ENCODE data around the gene IQGAP3.
"Not testable (repeated sequence)": the region's sequence is repeated elsewhere in the genome, so short reads cannot be mapped to it uniquely, and the experiment has no call there.

The IQGAP3 gene

DNA sequence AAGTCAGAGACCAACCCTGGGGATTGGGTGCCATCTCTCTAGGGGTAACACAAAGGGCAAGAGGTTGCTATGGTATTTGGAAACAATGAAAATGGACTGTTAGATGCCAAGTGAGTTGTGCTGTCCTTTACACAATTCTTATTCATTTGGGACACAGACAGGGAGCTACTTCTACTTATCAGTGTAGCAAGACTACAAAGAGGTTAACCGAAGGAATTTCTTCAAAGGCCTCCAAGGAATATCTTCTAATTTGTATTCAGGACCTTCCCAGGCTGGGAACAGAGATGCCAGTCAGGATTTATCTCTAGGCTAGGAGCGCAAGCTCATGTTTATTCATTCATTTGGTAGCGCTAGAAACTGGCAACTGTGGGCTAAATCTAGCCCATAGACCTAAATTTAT lies 21.8 kb upstream of the IQGAP3 start:
- no peak for DNase-seq

DNA sequence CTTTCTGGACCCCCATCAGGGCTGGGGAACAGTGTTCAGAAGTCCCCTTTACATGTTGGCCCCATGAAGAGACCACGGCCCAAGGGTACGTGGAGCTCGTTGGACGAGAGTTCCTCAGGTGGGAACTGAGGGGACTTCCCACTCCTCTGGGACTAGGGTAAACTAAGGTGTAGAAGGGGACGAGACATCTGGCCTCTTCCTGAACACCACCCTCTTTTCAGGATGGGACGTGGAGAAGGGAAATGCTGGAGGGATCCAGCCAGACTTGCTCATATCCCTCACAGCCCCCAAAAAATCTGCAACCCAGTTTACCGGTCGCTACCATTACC lies 21.3 kb upstream of the IQGAP3 start:
- DNase-seq = no peak

DNA sequence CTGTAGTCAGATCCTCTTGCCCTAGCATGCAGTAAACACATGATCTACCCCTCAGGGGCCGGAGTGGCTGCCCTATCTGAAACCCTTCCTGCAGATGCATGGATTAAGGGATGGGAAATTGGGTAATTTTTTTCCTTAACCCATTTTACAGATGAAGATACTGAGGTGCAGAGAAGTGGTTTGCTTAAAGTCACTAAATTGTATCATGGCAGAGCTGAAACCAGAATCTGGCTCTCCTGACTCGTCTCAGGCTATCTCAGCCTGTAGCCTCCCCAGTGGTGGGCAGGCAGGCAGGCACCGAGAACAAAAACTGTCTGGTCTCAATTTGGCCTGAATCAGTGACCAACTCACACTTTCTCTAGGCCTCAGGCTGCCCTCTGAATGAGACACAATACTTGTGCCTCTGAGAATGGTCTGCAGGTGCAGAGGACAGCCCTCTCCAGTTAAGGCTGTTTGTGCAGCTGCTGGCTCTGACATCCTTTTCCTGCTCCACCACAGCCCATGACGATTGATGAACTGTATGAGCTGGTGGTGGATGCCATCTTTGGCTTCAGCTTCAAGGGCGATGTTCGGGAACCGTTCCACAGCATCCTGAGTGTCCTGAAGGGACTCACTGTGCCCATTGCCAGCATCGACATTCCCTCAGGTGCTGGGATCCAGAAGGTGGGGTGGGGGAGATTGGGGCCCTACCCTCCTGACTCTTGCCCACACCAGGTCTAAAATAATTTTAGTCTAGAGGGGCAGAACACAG lies 20.7 kb upstream of the IQGAP3 start:
- DNase-seq = peak in 1 of 3 experiments; percentile 53

DNA sequence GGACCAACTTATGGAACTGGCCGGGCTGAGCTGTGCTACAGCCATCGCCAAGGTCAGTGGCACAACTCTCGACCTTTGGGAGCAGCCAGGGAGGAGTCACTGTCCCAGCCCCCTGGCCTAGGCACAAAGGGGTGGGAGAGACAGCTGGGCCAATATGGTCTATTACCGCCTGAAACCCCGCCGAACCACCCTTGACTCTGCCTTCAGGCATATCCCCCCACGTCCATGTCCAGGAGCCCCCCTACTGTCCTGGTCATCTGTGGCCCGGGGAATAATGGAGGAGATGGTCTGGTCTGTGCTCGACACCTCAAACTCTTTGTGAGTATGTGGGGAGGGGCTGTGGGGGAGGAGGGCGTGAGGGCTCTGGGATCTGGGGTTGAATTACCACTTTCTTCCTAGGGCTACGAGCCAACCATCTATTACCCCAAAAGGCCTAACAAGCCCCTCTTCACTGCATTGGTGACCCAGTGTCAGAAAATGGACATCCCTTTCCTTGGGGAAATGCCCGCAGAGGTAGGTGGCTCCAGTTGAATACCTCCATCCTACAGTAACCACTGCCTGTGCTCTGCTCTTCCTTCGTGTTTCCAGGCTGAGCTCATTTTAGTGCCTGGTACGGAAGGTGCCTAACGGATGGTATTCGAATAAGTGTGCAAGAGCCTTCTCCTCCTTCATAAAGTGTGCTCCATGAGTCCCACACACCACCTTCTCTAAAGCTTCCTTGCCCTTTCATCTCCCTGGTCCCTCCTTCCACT lies 20.0 kb upstream of the IQGAP3 start:
- DNase-seq = no peak

DNA sequence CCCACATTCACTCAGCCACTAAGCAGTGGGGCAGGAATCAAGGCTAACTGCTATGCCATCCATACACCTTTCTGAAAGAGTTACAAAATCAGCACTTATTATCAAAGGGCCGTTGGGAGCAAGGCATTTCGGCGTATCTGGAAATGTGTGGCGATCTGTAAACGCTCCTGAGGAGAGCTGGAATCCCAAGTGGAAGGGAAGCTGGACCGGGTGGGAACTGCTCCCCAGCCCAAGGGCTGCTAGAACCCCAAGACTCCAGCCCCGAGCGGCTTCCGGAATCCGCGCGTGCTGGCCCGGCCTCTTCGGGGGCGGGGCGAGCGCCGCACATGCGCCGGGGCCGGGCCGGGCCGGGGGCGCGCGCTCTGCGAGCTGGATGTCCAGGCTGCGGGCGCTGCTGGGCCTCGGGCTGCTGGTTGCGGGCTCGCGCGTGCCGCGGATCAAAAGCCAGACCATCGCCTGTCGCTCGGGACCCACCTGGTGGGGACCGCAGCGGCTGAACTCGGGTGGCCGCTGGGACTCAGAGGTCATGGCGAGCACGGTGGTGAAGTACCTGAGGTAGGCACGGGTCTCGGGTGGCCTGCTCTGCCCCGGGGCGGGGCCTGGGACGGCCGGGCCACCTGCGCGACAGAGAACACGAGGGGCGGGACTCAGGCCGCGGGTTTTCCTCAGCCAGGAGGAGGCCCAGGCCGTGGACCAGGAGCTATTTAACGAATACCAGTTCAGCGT lies 19.2 kb upstream of the IQGAP3 start, which contains the start of gene NAXE:
TSS of gene NAXE (plus strand) at position 345 of the 726 bp plus-strand sequence. CDS start at position 374, 29 bp downstream.
- peak; percentile 83 to 94 (median 85) for DNase-seq

DNA sequence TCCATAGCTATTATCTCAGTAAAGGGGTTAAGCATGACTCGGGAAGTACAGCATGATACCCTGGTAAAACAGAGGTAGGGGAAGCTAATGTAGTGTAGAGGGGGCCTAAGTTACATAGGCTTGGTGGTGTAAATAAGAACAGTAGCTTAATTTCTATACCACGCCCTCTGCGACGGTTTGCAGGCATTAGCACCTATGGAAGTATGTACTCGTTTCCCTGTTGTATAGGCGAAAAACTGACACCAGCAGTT lies 18.7 kb upstream of the IQGAP3 start:
- no peak for DNase-seq

DNA sequence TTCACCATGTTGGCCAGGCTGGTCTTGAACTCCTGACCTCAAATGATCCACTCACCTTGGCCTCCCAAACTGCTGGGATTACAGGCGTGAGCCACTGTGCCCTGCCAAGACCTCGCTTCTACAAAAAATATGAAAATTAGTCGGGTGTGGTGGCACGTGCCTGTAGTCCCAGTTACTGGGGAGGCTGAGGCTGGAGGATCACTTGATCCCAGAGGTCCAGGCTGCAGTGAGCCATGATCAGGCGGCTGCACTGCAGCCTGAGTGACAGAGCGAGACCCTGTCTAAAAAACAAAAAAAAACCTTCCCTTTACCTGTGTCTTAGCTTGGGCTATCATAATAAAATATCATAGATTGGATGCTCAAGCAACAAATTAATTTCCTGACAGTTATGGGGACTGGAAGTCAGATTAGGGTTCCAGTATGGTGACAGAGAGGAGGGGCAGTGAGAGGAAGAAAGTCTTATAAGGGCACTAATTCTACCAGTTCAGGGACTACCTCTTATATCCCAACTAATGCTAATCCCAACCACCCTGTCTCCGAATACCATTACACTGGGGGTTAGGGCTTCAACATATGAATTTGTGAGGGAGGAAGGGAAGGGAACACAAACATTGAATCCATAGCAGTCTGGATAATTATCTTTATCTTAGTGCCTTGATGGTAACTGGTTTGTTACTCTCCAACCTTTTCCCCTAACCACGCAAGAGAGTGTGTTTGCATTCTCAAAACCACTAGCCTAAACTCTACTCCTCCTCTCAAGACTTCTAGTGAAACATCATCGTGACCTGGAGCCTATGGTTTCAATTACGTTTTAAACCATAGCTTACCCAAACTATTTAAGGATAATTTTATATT lies 18.2 kb upstream of the IQGAP3 start:
- no peak for DNase-seq

DNA sequence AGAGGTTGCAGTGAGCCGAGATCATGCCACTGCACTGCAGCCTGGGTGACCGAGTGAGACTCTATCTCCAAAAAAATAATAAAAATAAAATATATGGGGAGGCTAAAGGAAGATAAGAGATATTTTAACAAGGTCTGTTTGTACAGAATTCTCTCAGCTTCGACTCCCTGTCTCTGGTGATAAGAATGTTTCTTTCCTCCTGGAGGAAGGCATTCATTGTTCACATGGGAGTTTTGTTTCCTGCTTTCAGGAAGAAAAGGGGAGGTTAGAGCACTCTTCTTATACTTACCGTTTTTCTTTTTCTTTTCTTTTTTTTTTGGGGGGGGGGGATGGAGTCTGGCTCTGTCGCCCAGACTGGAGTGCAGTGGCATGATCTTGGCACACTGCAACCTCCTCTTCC lies 17.2 kb upstream of the IQGAP3 start:
- no peak for DNase-seq

DNA sequence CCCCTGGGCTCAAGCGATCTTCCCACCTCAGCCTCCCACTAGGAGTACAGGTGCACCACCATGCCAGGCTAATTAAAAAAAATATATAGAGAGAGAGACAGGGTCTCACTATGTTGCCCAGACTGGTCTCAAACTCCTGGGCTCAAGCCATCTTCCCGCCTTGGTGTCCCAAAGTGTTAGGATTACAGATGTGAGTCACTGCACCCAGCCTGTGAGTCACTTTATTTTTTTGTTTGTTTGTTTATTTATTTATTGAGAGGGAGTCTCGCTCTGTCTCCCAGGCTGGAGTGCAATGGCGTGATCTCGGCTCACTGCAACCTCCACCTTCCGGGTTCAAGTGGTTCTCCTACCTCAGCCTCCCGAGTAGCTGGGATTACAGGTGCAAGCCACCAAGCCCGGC lies 15.6 kb upstream of the IQGAP3 start:
- DNase-seq = not testable (repeated sequence)

DNA sequence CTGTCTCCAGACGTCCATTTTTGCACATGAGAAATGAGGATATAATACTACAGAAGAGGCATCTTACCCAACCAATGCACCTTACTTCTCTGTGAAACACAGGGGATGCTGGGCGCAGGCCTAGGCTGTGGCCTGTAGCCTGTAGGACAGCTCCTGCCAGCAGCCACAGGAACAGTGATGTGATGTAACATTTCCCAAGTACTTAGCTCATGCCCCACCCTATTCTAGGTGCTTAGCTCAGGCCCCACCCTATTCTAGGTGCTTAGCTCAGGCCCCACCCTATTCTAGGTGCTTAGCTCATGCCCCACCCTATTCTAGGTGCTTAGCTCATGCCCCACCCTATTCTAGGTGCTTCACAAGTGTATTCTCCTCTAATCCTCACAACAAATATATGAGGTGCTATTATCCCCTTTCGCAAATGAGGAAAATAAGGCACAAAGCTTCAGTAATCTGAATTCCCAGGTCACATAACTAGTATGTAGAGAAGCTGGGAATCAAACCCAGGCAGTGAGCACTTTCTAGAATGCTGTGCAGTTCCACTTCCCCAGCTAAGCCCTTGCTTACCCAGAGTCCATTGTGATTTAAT lies 14.6 kb upstream of the IQGAP3 start:
- no peak for DNase-seq

DNA sequence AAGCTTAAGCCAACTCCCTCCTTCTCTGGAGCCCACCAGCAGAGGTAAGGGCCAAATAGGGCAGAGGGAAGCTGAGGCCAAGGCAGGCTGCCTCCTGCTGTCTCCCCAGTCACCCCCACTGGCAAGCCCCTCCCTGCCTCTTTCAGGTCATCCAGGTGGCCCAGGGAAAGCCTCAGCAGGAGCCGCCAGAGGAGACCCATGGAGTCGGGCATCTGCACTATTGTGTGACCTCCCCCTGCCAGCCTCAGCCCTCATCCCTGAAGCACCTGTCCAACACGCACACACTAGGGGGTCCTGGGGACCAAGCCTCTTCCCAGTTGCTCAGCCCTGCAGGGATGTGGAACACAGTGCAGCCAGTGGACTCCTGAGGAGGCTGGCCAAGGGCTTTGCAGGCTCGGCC lies 14.0 kb upstream of the IQGAP3 start:
- DNase-seq = peak in 2 of 3 experiments; percentile 30 to 66

DNA sequence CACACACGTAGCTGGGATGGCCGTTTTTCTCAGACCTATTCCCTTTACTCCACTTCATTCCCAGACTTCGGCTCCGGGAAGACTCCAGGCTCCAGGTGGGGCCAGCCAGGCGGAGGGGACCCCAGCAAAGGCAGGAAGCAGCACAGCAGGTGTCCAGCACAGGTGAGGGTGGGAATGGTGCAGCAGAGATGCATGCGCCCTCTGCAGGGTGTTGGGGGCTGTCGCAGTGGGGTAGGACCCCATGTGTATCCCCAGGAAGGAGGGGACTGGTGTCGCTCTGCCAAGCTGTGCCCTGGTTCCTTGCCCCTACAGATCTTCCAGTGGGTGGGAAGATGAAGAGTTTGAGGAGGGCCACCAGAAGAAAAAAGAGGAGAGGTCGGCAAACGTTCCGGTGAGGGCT lies 12.4 kb upstream of the IQGAP3 start:
- peak in 2 of 3 experiments; percentile 33 to 43 for DNase-seq

DNA sequence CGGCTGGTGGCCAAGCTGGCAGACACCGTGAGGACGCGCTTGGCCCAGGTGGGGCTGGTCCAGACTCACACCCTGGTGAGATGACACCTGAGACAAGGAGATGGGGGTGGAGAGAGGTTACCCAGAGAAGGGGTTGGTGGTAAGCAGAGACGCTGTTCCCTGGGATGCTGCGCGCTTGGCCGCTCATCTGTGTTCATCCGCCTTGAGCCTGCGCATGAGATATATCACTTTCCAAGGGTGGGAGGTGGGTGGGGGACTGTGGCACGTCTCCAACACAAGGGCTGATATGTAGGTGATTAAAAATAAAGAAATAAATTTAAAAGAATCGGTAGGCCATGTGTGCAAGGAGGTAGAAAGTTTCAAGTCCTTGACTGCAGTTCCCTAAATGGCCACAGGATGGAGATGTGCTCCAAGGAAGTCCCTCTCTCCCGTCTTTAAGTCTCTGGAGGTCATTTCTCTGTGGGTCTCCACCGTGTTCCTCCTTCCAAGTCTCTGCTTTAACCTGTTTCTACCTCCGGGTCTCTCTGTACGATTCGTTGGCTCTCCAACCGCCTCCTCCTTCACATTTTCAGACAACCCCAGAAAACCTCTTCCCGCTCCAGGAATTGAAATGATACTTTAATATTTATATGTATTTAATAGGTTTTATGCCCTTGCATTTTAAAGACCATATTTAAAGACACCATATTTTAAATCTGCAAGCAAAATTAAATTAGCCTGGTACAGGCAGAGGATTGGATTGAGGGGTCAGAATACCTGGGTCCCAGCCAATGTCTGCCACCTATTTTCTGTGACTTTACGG lies 11.7 kb upstream of the IQGAP3 start:
- DNase-seq = peak; percentile 54 to 90 (median 89)

DNA sequence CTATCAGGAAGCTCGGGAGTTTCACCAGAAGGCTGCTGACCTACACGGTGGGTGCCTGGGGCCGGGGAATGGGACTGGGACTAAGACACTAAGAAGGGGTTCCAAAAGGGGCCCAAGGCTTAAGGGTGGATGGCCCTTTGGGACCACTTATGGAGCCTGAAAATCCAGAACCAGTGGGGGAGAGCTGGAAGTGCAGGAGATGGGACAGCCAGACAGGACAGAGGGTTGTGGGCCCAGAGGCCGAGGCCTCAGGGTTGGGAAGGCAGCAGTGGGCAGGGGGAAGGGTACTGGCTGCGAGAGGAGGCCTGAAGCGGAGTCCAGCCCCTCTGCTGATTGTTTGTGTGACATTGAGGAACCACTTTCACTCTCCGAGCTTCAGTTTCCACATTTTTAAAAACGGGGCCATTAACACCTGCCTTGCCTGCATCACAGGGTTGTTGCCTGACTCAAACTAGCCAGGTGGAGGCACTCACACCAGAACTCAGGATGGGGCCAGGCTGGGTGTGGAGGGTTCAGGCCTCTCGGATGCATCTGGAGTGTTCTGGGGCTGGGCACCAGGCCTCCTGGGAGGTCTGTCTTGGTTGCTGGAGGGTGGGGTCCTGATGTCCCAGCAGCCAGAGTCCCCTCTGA lies 10.1 kb upstream of the IQGAP3 start:
- no peak for DNase-seq

DNA sequence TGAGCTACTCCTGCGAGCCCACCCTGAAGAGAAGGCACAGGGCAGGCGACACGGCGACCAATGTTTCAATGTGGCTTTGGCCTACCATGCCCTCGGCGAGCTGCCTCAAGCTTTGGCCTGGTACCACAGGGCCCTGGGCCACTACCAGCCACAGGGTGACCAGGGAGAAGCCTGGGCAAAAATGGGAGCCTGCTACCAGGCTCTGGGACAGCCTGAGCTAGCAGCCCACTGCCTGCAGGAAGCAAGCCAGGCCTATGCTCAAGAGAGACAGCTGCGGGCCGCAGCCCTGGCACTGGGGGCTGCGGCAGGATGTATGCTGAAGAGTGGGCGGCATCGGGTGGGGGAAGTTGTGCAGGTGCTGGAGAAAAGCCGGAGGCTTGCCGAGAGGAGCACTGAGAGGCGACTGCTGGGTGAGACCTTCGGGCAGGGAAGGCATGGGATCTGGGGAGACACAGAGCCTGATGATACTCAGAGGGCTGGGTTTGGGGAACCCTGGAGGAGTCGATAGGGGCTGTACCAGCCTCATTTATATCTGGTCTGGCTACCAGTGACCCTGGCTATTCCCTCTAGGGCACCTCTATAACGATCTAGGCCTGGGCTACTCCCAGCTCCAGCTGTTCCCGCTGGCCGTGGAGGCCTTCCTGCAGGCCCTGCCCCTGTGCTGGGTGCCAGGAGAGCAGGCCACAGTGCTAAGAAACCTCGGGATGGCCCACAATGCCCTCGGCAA lies 9.5 kb upstream of the IQGAP3 start:
- no peak for DNase-seq

DNA sequence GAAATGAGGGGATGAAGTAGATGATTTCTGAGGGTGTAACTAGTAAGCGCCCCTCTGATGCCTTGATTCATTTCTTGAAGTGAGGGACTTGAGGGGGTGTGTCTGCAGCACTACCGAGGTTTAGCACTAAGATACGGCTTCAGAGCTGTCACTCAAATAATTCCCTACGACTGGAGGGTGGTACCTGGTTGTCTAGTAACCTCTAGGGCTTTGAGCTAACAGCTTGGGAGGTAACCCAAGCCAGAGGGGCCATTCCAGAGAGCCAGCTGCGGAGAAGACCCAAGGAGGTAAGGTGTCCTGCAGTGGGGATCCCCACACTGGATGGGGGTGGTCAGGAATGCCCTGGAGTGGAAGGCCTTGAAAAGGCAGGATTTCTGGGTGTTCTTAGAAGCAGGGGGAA lies 7.1 kb upstream of the IQGAP3 start, which contains the start of gene TTC24:
TSS of gene TTC24 (plus strand) at position 252 of the 400 bp plus-strand sequence. CDS start 1,642 bp downstream, outside the sequence.
- peak in 1 of 3 experiments; percentile 34 for DNase-seq

DNA sequence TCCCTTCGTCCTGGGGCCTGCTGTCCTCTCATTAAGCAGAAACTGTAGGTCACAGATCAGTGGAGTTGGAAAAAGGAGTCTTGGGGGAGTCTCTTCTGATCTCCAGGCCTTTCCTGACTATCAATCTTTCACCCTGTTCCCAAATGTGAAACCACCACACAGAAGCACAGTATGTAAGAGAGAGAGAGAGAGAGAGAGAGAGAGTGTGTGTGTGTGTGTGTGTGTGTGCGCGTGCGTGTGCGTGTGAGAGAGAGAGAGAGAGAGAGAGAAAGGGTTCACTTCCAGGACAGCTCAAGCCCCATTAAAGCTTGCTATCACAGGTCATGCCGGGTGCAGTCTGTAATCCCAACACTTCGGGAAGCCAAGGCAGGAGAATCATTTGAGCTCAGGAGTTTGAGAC lies 5.7 kb upstream of the IQGAP3 start:
- DNase-seq = peak in 1 of 3 experiments; percentile 66

DNA sequence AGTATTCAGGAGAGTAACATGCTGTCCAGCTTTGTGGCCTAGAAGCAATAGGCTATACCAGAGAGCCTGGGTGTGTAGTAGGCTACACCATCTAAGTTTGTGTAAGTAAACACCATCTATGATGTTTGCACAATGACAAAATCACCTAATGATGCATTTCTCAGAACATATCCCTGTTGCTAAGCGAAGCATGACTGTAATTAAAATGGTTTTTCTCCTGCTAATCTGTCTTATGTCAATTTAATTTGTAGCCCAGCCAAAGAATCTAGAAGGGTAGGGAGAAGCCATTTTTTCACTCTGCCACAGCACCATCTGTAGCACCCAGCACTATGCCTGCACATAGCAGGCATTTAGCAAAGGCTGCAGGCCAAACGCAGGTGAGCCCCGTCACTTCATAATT lies 5.2 kb upstream of the IQGAP3 start:
- DNase-seq = peak in 2 of 3 experiments; percentile 48 to 71

DNA sequence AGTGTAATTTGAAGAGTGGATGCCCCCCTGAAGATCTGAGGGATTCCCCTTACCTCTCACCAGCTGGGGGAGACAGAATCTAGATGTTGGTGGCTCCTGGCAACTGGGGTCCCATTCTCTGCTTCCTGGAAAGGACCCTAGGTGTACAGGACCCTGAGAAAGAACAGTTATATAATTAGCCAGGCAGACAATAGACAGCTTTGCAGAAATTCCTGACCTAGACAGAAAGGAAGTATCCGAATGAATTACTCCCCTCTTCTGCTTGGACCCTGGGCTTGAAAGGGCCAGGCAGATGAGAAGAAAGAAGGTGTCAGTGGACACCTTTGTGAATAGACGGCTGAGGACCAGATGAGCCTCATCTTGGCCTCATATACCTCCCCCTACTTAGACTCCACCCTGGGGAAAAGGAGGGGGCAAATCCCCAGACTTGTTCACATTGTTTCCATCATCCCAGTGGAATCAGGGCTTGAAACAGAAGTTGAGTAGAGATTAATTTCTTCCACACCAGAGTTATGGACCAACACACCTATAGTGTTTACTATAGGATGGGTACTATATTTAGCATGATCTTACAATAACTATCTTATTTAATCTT lies 1.8 kb upstream of the IQGAP3 start:
- DNase-seq = no peak

DNA sequence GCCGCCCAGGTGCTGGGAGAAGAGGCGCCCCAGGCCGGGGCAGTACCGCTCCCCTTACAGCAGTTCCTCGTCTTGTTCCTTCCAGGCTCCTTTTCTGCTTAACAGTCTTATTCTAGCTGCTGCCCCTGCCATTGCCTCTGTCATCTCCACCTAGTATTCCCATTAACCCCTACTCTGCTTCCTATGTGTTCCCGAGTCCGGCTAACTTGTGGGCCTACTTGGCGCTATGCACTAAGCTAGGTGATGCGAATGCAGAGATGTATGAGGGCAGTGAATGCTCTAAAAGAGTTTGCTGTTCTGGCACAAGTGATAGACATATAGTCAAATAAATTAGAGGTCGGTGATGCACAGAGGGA lies 276 bp upstream of the IQGAP3 start:
- no peak for DNase-seq
